GM12801 (cell line): ENCODE measurements around the gene SLC22A9.

ENCODE experiments used
- TF ChIP-seq, protein P1 (sequence below): IDR thresholded peaks from one replicate; pipeline ENCODE4 v1.5.1; 2011; ENCODE audit warnings: control low read depth; ENCODE audit not compliant: insufficient read length; ENCODE audit errors: extremely low read depth

The SLC22A9 gene

DNA sequence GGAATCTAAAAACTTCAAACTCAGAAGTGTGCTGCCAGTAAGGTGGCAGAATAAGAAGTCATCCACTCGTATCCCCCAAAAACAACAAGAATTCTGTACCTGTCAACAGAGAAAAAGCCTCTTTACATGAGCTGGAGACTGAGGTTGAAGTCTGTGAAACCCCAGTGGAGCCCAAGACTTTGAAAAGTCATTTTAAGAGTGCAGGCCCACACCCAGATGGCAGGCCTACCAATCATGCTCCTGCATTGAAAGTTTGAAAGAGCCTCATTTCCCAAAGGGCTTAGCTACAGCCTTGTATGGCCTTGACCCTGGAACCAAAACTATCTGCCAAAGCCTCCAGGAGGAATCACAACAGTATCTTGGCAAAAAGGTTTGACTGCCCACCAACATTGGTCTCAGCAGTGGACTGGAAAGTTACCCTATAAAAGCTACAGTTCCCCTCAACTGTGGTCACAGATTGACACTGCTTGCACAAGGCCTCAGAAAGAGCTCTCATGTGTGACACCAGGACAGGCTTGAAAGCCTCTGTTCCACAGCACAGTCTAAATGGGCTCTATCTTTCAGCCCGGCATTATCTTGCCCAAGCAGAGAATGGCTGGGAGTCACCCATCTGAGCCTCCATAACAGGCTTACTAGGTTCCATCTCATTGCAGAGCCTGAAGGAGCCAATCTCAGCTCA lies 47.7 kb downstream of the SLC22A9 start:
- TF ChIP-seq, protein P1, sequence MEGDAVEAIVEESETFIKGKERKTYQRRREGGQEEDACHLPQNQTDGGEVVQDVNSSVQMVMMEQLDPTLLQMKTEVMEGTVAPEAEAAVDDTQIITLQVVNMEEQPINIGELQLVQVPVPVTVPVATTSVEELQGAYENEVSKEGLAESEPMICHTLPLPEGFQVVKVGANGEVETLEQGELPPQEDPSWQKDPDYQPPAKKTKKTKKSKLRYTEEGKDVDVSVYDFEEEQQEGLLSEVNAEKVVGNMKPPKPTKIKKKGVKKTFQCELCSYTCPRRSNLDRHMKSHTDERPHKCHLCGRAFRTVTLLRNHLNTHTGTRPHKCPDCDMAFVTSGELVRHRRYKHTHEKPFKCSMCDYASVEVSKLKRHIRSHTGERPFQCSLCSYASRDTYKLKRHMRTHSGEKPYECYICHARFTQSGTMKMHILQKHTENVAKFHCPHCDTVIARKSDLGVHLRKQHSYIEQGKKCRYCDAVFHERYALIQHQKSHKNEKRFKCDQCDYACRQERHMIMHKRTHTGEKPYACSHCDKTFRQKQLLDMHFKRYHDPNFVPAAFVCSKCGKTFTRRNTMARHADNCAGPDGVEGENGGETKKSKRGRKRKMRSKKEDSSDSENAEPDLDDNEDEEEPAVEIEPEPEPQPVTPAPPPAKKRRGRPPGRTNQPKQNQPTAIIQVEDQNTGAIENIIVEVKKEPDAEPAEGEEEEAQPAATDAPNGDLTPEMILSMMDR = no peak

DNA sequence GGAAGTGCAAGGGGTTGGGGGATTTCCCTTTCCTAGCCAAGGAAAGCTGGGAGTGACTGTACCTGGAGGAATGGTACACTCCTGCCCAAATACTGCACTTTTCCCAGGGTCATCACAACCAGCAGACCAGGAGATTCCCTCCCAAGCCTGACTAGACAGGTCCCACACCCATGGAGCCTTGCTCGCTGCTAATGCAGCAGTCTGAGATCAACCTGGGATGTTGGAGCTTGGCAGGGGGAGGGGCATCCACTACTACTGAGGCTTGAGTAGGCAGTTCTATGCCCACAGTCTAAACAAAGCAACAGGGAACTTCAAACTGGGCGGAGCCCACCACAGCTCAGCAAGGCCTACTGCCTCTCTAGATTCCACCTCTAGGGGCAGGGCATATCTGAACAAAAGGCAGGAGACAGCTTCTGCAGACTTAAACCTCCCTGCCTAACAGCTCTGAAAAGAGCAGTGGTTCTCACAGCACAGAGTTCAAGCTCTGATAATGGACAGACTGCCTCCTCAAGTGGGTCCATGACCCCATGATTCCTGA lies 58.5 kb downstream of the SLC22A9 start:
- TF ChIP-seq, protein P1 = no peak

DNA sequence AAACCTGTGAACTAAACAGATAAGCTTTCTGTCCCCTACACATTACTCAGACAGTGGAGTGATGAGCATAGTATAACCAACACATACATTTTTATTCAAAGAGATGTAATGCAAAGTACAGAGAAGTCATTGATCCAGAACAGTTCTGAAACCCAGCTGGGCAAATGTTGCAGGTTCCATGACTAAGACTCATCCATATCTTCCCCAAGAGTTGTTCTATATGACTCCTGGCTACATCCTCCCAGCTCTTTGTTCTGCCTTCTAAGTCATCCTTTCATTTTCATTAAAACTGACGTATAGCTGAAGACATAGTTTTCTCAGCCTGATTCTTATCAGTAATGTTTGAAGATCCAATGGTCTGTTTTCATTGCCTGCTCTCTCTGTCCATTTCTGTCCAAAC lies 74.1 kb downstream of the SLC22A9 start:
- TF ChIP-seq, protein P1 = no peak

GRCh38 chr11:63444160-63444559 lies 74.6 kb downstream of the SLC22A9 start:
- TF ChIP-seq, protein P1 = no peak

DNA sequence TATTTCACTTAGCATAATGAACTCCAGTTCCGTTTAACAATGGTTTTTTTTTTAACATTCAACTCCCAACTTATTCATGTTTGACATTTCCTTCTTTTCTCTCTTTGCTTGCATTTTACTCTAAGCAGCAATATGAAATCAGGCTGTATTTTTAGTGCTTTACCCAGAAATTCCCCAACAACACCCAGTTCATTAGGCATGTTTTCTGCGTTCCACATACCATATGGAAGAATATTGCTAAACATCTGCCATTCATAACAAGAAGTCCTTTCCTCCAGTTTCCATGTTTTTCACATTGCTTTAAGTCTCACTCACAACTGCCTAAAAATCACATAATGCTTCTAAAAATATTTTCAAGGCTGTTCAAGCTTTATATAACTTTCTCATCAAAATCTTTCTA lies 75.5 kb downstream of the SLC22A9 start:
- TF ChIP-seq, protein P1 = no peak

DNA sequence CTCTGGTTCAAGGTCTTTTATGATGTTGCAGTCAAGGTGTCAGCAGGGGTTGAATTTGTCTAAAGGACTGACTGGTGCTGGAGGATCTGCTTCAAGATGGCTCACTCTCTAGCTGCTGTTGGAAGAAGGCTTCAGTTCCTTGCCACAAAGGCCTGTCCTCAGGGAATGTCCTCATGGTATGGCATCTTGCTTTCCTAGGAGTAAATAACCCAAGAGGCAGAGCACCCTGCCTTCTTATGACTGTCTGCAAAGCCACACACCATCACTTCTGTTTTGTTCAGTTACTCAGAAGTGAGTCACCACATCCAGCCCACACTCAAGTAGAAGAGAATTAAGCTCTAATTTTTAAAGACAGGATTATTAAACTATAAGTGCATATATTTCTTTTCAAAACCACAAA lies 76.1 kb downstream of the SLC22A9 start:
- TF ChIP-seq, protein P1 = no peak

GRCh38 chr11:63448646-63449045 lies 79.1 kb downstream of the SLC22A9 start:
- TF ChIP-seq, protein P1 = no peak

DNA sequence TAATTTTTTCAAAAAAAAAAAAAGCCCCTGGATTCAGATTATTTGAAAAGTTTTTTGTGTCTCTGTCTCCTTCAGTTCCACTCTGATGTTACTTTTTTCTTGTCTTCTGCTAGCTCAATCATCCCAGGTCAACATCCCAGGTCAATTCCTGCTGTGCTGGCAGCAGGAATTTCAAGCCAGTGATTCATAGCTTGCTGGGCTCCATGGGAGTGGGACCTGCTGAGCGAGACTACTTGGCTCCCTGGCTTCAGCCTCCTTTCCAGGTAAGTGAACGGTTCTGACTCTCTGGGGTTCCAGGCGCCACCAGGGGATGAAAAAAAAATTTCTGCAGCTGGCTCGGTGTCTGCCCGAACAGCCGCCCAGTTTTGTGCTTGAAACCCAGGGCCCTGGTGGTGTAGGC lies 90.0 kb downstream of the SLC22A9 start:
- TF ChIP-seq, protein P1 = no peak
